ENCODE results near the gene TNFSF4.

- TF ChIP-seq EZH2phosphoT487 (IDR thresholded peaks at IDR 0.05; ENCODE audit: insufficient read depth, low read depth) (no peak), EZH2 (IDR thresholded peaks at IDR 0.05; ENCODE audit: insufficient read depth, poor library complexity, severe bottlenecking) (no peak)
Observed at GRCh38 chr1:173205146-173206051, 1.7 kb downstream of the TNFSF4 start.
